K562 (cell line): ENCODE measurements around the gene CCDC88A. TPM values are rescaled to one million over a fixed set of nuclear protein-coding genes. Genes with fewer than 3 reads are reported as not detected.

ENCODE experiments used
- AFF4 ChIP-seq: sonication (generic); formaldehyde crosslinking; IDR thresholded peaks from 2 replicates; pipeline ENCODE4 v1.8.0; 2023; ENCODE audit warnings: mild to moderate bottlenecking, missing genetic modification reagents
- ATF4 ChIP-seq: fragments of 450-650 bp; formaldehyde crosslinking; IDR thresholded peaks from 2 replicates; pipeline ENCODE4 v1.4.0; 2022; ENCODE audit warnings: mild to moderate bottlenecking, moderate library complexity
- CHAMP1 ChIP-seq: fragments of 450-650 bp; IDR thresholded peaks from 2 replicates; pipeline ENCODE4 v1.6.1; 2016; ENCODE audit warnings: mild to moderate bottlenecking
- GTF3C2 ChIP-seq: IDR thresholded peaks from 3 replicates; pipeline ENCODE4 v1.6.1; 2011; ENCODE audit warnings: borderline replicate concordance, mild to moderate bottlenecking, moderate library complexity; ENCODE audit not compliant: insufficient read length; ENCODE audit errors: extremely low read depth
- MAZ ChIP-seq, 2 experiments: fragments of 450-650 bp in 1 of 2; sonication (generic) in 1 of 2; formaldehyde crosslinking; IDR thresholded peaks in 1 of 2; conservative IDR thresholded peaks in 1 of 2; 2 replicates each; pipeline versions ENCODE4 v1.4.0 to v1.5.0; 2020; ENCODE audit warnings: mild to moderate bottlenecking in 1 of 2, missing genetic modification reagents in 1 of 2
- SAP30 ChIP-seq: fragments of 200-600 bp; sonication (generic); IDR thresholded peaks from 2 replicates; pipeline ENCODE4 v1.6.1; 2012; ENCODE audit warnings: borderline replicate concordance, low read depth, mild to moderate bottlenecking, moderate library complexity, low read length, control low read depth, inconsistent platforms; ENCODE audit not compliant: insufficient read depth, poor library complexity, severe bottlenecking
- VEZF1 ChIP-seq: fragments of 200-800 bp; sonication (Bioruptor generic); IDR thresholded peaks from 2 replicates; pipeline ENCODE4 v1.6.1; 2017; ENCODE audit warnings: missing genetic modification characterization, missing compliant biosample characterization
- ZNF384 ChIP-seq: IDR thresholded peaks from 2 replicates; pipeline ENCODE4 v1.6.1; 2012; ENCODE audit warnings: low read depth, low read length, improper control_type of control experiment
- ZNF431 ChIP-seq: sonication (generic); formaldehyde crosslinking; IDR thresholded peaks from 2 replicates; pipeline ENCODE4 v1.8.0; 2022; ENCODE audit warnings: mild to moderate bottlenecking, missing genetic modification reagents
- ZNF551 ChIP-seq: fragments of 250-450 bp; sonication (Bioruptor Pico); IDR thresholded peaks from 2 replicates; pipeline ENCODE4 v1.5.0; 2021; ENCODE audit warnings: mild to moderate bottlenecking, moderate library complexity
- ZZZ3 ChIP-seq: fragments of 450-650 bp; IDR thresholded peaks from 2 replicates; pipeline ENCODE4 v1.6.1; 2016; ENCODE audit warnings: antibody characterized with exemption, mild to moderate bottlenecking, moderate library complexity
- polyA plus RNA-seq, 8 experiments: library from polyadenylated mRNA; depleted of rRNA in 4 of 8; stranded (reverse) in 5 of 8; unstranded in 3 of 8; fragments of >200 nt; fragmentation: Nextera tagmentation in 2 of 8; fragmentation: Illumina TruSeq in 1 of 8; extraction: Ambion mirVana in 2 of 8; extraction: Trizol in 1 of 8; gene quantifications; 2 replicates each; pipeline versions ENCODE4 v1.2.1 to v1.2.3, GENCODE V29; 2011 to 2014; ENCODE audit warnings: inconsistent platforms in 1 of 8, missing spikeins in 1 of 8
- total RNA-seq, 7 experiments: library from RNA; depleted of rRNA in 6 of 7; stranded (reverse); fragments of >200 nt in 6 of 7; fragmentation: Illumina TruSeq in 2 of 7; extraction: Trizol in 2 of 7; gene quantifications; 2 replicates each; pipeline versions ENCODE4 v1.2.1 to v1.2.3, GENCODE V29; 2011 to 2021; ENCODE audit warnings: low replicate concordance in 1 of 7

The CCDC88A gene
- total and polyA plus RNA-seq, 9 of the 15 experiments (the other 6 are each of a cell fraction or from before 2014, with no cell fraction given), result 29.3 to 102 (median 55.6) TPM

GRCh38 chr2:55391155-55391554 is 28.5 kb downstream of the CCDC88A start (continued):
- peak; percentile 57; the same call in 1 of the 2 replicates for TF ChIP-seq CHAMP1
- TF ChIP-seq ZNF431 (CRISPR knock-in tag), result no peak
- no peak for TF ChIP-seq ATF4 (CRISPR knock-in tag)
- TF ChIP-seq GTF3C2, result no peak
- no peak for TF ChIP-seq ZNF384
- TF ChIP-seq MAZ (CRISPR knock-in tag; conservative IDR thresholded peaks at IDR 0.05 in 1 of 2, IDR thresholded peaks at IDR 0.05 in 1 of 2), result 0 out of 4 replicates have a peak, but pooled peaks of 1 of the 2 experiments have one; percentile 17
- 0 out of 2 replicates have a peak, but pooled peaks have one; percentile 53 for TF ChIP-seq ZZZ3
- TF ChIP-seq ZNF551, result no peak
- TF ChIP-seq SAP30, result no peak
- no peak for TF ChIP-seq AFF4 (CRISPR knock-in tag)
- no peak for TF ChIP-seq VEZF1 (CRISPR knock-in tag)
